ENCODE results near the gene IFIH1. TPM values are rescaled to one million over a fixed set of nuclear protein-coding genes. Genes with fewer than 3 reads are reported as not detected.

The IFIH1 gene
- polyA plus RNA-seq, 2 donors = 5.3 to 7.2 TPM

GRCh38 chr2:162245781-162246180 lies 72.7 kb downstream of the IFIH1 start:
- Histone ChIP-seq H3K27me3 (ENCODE audit: control insufficient read depth in 1 of 2, insufficient read depth in 2 of 2, low read length in 2 of 2) (no peaks in the 10 kb centered on the region), H3K36me3 (ENCODE audit: control insufficient read depth in 2 of 2, insufficient read depth in 2 of 2, low read length in 1 of 2) (no peaks in the 10 kb centered on the region), H3K4me1 (ENCODE audit: control insufficient read depth in 2 of 2, insufficient read depth in 2 of 2, low read length in 1 of 2) (no peaks in the 10 kb centered on the region), H3K4me3 (ENCODE audit: low read depth in 1 of 2, low read length in 2 of 2) (no peak overlapping the region), H3K9me3 (ENCODE audit: control insufficient read depth in 2 of 2, insufficient read depth in 1 of 2, low read depth in 1 of 2, low read length in 1 of 2) (no peaks in the 10 kb centered on the region), H3K27ac (ENCODE audit: low read depth in 2 of 2, low read length in 1 of 2) (no peak overlapping the region)

GRCh38 chr2:162245061-162245460 lies 73.4 kb downstream of the IFIH1 start:
- no peaks in the 10 kb centered on the region for H3K36me3 ChIP-seq (ENCODE audit: control insufficient read depth in 2 of 2, insufficient read depth in 2 of 2, low read length in 1 of 2)
- no peak overlapping the region for H3K27ac ChIP-seq (ENCODE audit: low read depth in 2 of 2, low read length in 1 of 2)
- no peaks in the 10 kb centered on the region for H3K27me3 ChIP-seq (ENCODE audit: control insufficient read depth in 1 of 2, insufficient read depth in 2 of 2, low read length in 2 of 2)
- 78 to 89% methylated on average over 1 of the region's 1 CpG for WGBS, 2 donors
- H3K9me3 ChIP-seq (ENCODE audit: control insufficient read depth in 2 of 2, insufficient read depth in 1 of 2, low read depth in 1 of 2, low read length in 1 of 2) = no peaks in the 10 kb centered on the region
- no peaks in the 10 kb centered on the region for H3K4me1 ChIP-seq (ENCODE audit: control insufficient read depth in 2 of 2, insufficient read depth in 2 of 2, low read length in 1 of 2)
- no peak overlapping the region for H3K4me3 ChIP-seq (ENCODE audit: low read depth in 1 of 2, low read length in 2 of 2)

- no peaks in the 10 kb centered on the region for H3K27me3 ChIP-seq (ENCODE audit: control insufficient read depth in 1 of 2, insufficient read depth in 2 of 2, low read length in 2 of 2)
- no peaks in the 10 kb centered on the region for H3K4me1 ChIP-seq (ENCODE audit: control insufficient read depth in 2 of 2, insufficient read depth in 2 of 2, low read length in 1 of 2)
- H3K4me3 ChIP-seq (ENCODE audit: low read depth in 1 of 2, low read length in 2 of 2) = no peak overlapping the region
- WGBS, 2 donors = 41 to 42% methylated on average over 2 of the region's 2 CpGs
- H3K27ac ChIP-seq (ENCODE audit: low read depth in 2 of 2, low read length in 1 of 2) = peak overlapping the region in 1 of 2 donors; percentile 16
- H3K36me3 ChIP-seq (ENCODE audit: control insufficient read depth in 2 of 2, insufficient read depth in 2 of 2, low read length in 1 of 2) = no peaks in the 10 kb centered on the region
- no peaks in the 10 kb centered on the region for H3K9me3 ChIP-seq (ENCODE audit: control insufficient read depth in 2 of 2, insufficient read depth in 1 of 2, low read depth in 1 of 2, low read length in 1 of 2)
These were observed 73.9 kb downstream of the IFIH1 start for GRCh38 chr2:162244541-162245031.

GRCh38 chr2:162243715-162244114 lies 74.8 kb downstream of the IFIH1 start:
- no peak overlapping the region for H3K4me3 ChIP-seq (ENCODE audit: low read depth in 1 of 2, low read length in 2 of 2)
- no peaks in the 10 kb centered on the region for H3K9me3 ChIP-seq (ENCODE audit: control insufficient read depth in 2 of 2, insufficient read depth in 1 of 2, low read depth in 1 of 2, low read length in 1 of 2)
- 69 to 76% methylated on average over 1 of the region's 1 CpG for WGBS, 2 donors
- H3K27ac ChIP-seq (ENCODE audit: low read depth in 2 of 2, low read length in 1 of 2) = no peak overlapping the region
- no peaks in the 10 kb centered on the region for H3K27me3 ChIP-seq (ENCODE audit: control insufficient read depth in 1 of 2, insufficient read depth in 2 of 2, low read length in 2 of 2)
- no peaks in the 10 kb centered on the region for H3K4me1 ChIP-seq (ENCODE audit: control insufficient read depth in 2 of 2, insufficient read depth in 2 of 2, low read length in 1 of 2)
- no peaks in the 10 kb centered on the region for H3K36me3 ChIP-seq (ENCODE audit: control insufficient read depth in 2 of 2, insufficient read depth in 2 of 2, low read length in 1 of 2)

- H3K9me3 ChIP-seq (ENCODE audit: control insufficient read depth in 2 of 2, insufficient read depth in 1 of 2, low read depth in 1 of 2, low read length in 1 of 2) = no peaks in the 10 kb centered on the region
- H3K4me3 ChIP-seq (ENCODE audit: low read depth in 1 of 2, low read length in 2 of 2) = no peak within 1 kb of the TSS
- no peaks in the 10 kb centered on the region for H3K27me3 ChIP-seq (ENCODE audit: control insufficient read depth in 1 of 2, insufficient read depth in 2 of 2, low read length in 2 of 2)
- H3K4me1 ChIP-seq (ENCODE audit: control insufficient read depth in 2 of 2, insufficient read depth in 2 of 2, low read length in 1 of 2) = no peaks in the 10 kb centered on the region
- H3K36me3 ChIP-seq (ENCODE audit: control insufficient read depth in 2 of 2, insufficient read depth in 2 of 2, low read length in 1 of 2) = no peaks in the 10 kb centered on the region
- WGBS, 2 donors = 46 to 60% methylated on average over 6 of the region's 6 CpGs
- no peak within 1 kb of the TSS for H3K27ac ChIP-seq (ENCODE audit: low read depth in 2 of 2, low read length in 1 of 2)
These were observed 75.2 kb downstream of the IFIH1 start, which contains the start of gene FAP for GRCh38 chr2:162243294-162243693. Gene FAP (minus strand): TSS chr2:162243445. CDS start chr2:162243327, 118 bp downstream.

- Histone ChIP-seq H3K9me3 (ENCODE audit: control insufficient read depth in 2 of 2, insufficient read depth in 1 of 2, low read depth in 1 of 2, low read length in 1 of 2) (no peaks in the 10 kb centered on the region), H3K4me1 (ENCODE audit: control insufficient read depth in 2 of 2, insufficient read depth in 2 of 2, low read length in 1 of 2) (no peaks in the 10 kb centered on the region), H3K27ac (ENCODE audit: low read depth in 2 of 2, low read length in 1 of 2) (no peak overlapping the region), H3K36me3 (ENCODE audit: control insufficient read depth in 2 of 2, insufficient read depth in 2 of 2, low read length in 1 of 2) (no peaks in the 10 kb centered on the region), H3K27me3 (ENCODE audit: control insufficient read depth in 1 of 2, insufficient read depth in 2 of 2, low read length in 2 of 2) (no peaks in the 10 kb centered on the region), H3K4me3 (ENCODE audit: low read depth in 1 of 2, low read length in 2 of 2) (no peak overlapping the region)
- 39 to 44% methylated on average over 5 of the region's 5 CpGs for WGBS, 2 donors
These were observed 75.8 kb downstream of the IFIH1 start for GRCh38 chr2:162242586-162243280.

GRCh38 chr2:162241571-162241970 lies 76.9 kb downstream of the IFIH1 start:
- Histone ChIP-seq H3K9me3 (ENCODE audit: control insufficient read depth in 2 of 2, insufficient read depth in 1 of 2, low read depth in 1 of 2, low read length in 1 of 2) (no peaks in the 10 kb centered on the region), H3K36me3 (ENCODE audit: control insufficient read depth in 2 of 2, insufficient read depth in 2 of 2, low read length in 1 of 2) (no peaks in the 10 kb centered on the region), H3K4me3 (ENCODE audit: low read depth in 1 of 2, low read length in 2 of 2) (no peak overlapping the region), H3K27ac (ENCODE audit: low read depth in 2 of 2, low read length in 1 of 2) (no peak overlapping the region), H3K4me1 (ENCODE audit: control insufficient read depth in 2 of 2, insufficient read depth in 2 of 2, low read length in 1 of 2) (no peaks in the 10 kb centered on the region), H3K27me3 (ENCODE audit: control insufficient read depth in 1 of 2, insufficient read depth in 2 of 2, low read length in 2 of 2) (no peaks in the 10 kb centered on the region)
- 83 to 89% methylated on average over 1 of the region's 1 CpG for WGBS, 2 donors

- no peak overlapping the region for H3K27ac ChIP-seq (ENCODE audit: low read depth in 2 of 2, low read length in 1 of 2)
- WGBS, 2 donors = 93 to 96% methylated on average over 36 to 38 of the region's 38 CpGs
- no peak overlapping the region for H3K4me3 ChIP-seq (ENCODE audit: low read depth in 1 of 2, low read length in 2 of 2)
These were observed 83.6 kb downstream of the IFIH1 start for GRCh38 chr2:162234620-162235462.

GRCh38 chr2:162233197-162233596 lies 85.3 kb downstream of the IFIH1 start:
- H3K27me3 ChIP-seq (ENCODE audit: control insufficient read depth in 1 of 2, insufficient read depth in 2 of 2, low read length in 2 of 2) = no peaks in the 10 kb centered on the region
- WGBS, 2 donors = 44 to 58% methylated on average over 1 of the region's 1 CpG
- peaks cover 0 to 3% of the 10 kb centered on the region in 2 donors for H3K9me3 ChIP-seq (ENCODE audit: control insufficient read depth in 2 of 2, insufficient read depth in 1 of 2, low read depth in 1 of 2, low read length in 1 of 2)
- no peaks in the 10 kb centered on the region for H3K36me3 ChIP-seq (ENCODE audit: control insufficient read depth in 2 of 2, insufficient read depth in 2 of 2, low read length in 1 of 2)
- H3K4me1 ChIP-seq (ENCODE audit: control insufficient read depth in 2 of 2, insufficient read depth in 2 of 2, low read length in 1 of 2) = no peaks in the 10 kb centered on the region
- no peak overlapping the region for H3K4me3 ChIP-seq (ENCODE audit: low read depth in 1 of 2, low read length in 2 of 2)
- H3K27ac ChIP-seq (ENCODE audit: low read depth in 2 of 2, low read length in 1 of 2) = no peak overlapping the region

More at GRCh38 chr2:162234620-162235462, 83.6 kb downstream of the IFIH1 start:
- no peaks in the 10 kb centered on the region for H3K27me3 ChIP-seq (ENCODE audit: control insufficient read depth in 1 of 2, insufficient read depth in 2 of 2, low read length in 2 of 2)
- H3K36me3 ChIP-seq (ENCODE audit: control insufficient read depth in 2 of 2, insufficient read depth in 2 of 2, low read length in 1 of 2) = no peaks in the 10 kb centered on the region
- no peaks in the 10 kb centered on the region for H3K4me1 ChIP-seq (ENCODE audit: control insufficient read depth in 2 of 2, insufficient read depth in 2 of 2, low read length in 1 of 2)
- H3K9me3 ChIP-seq (ENCODE audit: control insufficient read depth in 2 of 2, insufficient read depth in 1 of 2, low read depth in 1 of 2, low read length in 1 of 2) = peaks cover 0 to 3% of the 10 kb centered on the region in 2 donors

All from esophagus (tissue), 2 donors.